Activated T-cell treated with anti-CD3 and anti-CD28 coated beads for 4 hours (primary cell): ENCODE data around the gene PPP2R5D.
"Not testable (repeated sequence)": the region's sequence is repeated elsewhere in the genome, so short reads cannot be mapped to it uniquely, and the experiment has no call there.

Source experiments
- DNase-seq: peaks from one replicate; pipeline ENCODE4 v3.0.0-alpha.2; 2020

Gene PPP2R5D

DNA sequence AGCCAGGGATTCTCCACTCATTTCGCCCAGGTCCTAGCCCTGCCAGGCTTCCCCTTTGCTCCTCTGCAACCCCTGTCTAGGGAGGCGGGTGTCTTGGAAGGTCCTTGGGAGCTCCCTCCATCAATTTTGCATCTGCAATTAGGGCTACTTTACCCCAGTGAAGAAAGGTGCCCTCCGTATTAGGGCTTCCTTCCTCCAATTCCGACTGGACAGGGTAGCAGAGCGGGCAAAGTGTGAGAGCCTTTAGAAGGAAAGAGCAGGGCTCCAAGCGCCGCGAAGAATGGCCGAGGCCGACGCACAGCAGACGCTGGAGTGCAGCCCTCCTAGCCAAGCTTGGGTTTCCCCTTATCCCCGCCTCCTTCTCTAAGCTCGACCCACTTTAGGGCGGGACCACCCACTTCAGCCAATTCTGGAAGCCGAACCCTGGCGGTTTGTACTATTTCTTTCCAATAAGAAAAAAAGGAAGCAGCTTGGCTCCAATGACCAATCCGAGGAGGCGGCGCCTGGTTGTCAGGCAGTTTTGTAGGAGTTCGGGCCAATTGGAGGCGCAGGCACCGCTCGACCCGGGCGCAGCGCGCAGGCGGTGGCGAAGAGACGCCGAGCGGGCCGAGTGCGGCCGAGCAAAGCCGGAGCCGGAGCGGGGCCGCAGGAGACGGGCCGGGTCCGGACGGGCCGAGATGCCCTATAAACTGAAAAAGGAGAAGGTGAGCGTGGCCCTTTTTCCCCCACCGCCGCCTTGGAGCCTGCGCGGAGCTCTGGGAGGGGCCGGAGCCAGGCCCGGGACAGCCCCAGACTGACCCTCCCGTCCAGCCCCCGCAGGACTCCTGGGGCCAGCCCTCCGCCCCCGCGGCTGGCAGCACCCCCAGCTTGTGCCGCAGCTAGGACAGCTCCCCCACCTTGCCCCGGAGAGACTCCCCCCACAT is at the start of gene PPP2R5D:
PPP2R5D (plus strand) TSS at position 570 of the 923 bp plus-strand sequence; CDS start at position 678, 108 bp downstream.
- peak; percentile 95 for DNase-seq

DNA sequence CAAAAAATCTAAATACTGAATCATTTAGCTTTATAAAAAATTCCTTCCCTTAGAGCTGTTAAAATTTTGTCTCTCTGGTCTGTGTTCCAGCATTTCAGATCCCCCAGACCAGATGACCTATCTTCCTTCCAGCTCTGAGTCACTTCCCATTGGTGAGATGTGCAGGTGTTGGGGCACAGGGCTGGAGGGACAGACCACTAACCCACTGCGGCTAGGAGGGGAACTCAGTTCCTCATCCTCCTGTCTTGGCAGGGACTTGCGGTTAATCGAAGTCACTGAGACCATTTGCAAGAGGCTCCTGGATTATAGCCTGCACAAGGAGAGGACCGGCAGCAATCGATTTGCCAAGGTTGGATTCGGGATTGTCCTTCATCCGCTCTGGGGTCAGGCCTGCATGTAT is 49.0 kb upstream of the PPP2R5D start:
- DNase-seq: no peak

DNA sequence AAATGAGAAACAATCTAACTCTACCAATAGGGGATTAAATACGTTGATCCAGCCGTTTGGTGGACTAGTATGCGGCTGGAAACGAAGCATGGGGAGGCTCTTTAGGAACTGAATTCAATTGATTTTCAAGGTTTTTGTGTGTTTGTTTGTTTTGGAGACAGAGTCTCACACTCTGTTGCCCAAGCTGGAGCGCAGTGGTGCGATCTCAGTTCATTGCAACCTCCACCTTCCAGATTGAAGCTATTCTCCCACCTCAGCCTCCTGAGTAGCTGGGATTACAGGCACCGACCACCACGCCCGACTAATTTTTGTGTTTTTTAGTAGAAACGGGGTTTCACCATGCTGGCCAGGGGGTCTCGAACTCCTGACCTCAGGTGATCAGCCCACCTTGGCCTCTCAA is 48.0 kb upstream of the PPP2R5D start:
- no peak for DNase-seq

DNA sequence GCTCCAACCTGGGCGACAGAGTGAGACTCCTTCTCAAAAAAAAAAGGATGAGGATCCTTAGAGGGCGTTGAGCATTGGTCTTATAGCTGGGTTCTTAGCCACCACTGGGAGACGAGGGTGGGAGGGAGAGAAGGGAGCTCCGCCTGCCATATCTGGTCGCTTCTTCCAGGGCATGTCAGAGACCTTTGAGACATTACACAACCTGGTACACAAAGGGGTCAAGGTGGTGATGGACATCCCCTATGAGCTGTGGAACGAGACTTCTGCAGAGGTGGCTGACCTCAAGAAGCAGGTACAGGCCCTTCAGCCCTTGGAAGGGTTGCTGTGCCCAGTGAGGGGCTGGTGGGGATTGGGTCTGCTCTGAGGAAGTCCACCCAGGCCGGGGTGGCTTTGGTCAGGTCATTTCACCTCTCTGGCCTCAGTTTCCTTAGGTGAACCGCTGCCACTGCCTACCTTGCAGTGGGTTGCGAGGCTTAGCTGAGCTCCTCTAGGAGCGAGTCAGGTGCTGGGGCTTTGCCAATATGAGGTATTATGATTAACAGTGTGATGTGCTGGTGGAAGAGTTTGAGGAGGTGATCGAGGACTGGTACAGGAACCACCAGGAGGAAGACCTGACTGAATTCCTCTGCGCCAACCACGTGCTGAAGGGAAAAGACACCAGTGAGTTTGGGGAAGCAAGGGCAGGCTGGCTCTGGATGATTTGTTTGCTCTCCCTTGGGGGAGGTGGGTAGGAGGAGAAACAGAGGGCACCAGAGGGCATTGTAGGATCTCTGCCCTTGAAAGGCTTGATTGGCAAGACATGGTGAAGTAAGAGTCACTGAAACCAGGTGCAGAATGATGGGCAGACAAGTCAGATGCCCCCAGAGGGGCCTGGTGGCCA is 46.6 kb upstream of the PPP2R5D start:
- no peak for DNase-seq

DNA sequence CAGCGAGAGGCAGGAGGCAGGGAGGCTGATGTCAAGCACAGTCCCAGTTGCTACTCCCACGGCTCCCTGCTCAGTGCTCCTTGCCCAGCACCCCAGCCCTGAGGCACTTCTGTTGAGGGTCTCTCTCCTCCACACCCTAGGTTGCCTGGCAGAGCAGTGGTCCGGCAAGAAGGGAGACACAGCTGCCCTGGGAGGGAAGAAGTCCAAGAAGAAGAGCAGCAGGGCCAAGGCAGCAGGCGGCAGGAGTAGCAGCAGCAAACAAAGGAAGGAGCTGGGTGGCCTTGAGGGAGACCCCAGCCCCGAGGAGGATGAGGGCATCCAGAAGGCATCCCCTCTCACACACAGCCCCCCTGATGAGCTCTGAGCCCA is 46.0 kb upstream of the PPP2R5D start:
- DNase-seq: no peak

DNA sequence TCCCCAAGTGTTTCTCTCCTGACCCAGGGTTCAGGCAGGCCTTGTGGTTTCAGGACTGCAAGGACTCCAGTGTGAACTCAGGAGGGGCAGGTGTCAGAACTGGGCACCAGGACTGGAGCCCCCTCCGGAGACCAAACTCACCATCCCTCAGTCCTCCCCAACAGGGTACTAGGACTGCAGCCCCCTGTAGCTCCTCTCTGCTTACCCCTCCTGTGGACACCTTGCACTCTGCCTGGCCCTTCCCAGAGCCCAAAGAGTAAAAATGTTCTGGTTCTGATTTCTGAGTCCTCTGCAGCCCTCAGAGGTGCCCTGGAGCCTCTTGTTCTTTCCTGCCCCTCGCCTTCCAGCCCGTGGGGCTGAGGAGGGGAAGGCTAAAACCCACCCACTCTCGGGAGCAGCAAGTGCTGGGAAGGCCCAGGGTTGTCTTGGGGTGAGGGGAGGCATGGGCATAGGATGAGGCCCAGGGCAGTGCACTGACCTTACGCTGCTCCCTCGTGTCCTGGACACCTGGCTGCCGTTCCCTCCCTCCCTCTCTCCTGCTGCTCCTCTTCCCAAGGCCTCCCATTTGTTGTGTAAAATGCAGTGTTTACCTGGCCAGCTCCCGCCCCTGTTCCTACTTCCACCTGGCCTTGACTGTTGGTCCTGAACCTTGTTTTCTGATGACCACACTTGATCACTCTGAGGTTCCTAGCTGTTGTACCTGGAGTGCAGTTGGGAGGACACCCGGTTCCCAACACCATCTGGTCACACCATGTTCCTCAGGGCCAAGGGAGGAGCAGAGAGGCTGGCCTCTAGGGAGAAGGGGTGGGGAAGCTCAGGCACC is 45.2 kb upstream of the PPP2R5D start:
- DNase-seq: no peak

DNA sequence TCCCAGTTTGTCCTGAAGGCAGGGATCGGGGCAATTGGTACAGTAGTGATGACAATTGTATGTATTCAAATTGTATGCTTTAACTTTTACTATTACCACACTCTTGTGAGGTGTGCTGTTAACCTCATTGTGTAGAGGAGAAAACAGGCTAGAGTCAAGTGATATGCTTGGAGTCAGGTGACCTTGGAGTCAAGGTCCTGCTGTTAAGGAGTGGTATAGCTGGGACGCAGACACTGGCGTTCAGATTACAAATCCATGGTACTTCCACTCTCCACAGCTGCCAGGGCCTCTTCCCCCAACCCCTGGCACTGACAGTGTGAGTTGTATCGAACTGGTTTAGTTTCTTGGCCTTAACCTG is 44.6 kb upstream of the PPP2R5D start:
- no peak for DNase-seq

DNA sequence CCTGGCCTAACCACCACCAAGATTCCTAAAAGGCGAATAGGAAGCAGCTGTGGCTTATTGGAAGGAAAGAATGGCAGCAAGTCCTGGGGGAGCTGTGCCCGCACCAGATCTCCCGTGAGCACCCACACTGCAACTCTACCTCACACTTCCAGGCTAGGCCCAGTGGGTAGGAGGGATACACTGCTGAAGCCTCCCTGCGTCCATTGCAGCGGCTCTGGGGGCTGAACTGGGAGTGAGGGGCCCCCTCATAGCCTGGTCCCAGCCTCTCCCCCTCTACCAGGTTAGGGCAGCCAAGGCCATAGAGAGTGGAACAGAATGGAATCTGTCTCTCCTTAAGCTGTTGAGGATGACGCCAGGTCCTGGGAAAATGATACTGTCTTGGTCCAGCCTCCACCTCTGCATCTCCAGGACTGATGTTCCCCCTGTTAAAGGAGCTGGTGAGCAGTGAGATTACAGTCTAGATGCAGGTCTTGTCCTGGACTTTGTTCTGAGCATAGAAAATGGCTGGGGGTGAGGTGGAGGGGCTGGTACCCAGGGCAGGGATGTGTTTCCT is 43.8 kb upstream of the PPP2R5D start:
- DNase-seq: no peak

DNA sequence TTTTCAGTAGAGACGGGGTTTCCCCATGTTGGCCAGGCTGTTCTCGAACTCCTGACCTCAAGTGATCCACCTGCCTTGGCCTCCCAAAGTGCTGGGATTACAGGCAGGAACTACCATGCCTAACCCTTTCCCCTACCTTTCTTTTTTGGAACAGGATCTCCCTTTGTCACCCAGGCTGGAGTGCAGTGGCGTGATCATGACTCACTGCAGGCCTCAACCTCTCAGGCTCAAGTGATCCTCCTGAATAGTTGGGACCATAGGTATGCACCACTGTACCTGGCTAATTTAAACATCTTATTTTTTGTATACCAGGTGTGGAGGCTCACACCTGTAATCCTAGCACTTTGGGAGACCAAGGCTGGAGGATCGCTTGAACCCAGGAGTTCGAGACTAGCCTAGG is 43.0 kb upstream of the PPP2R5D start:
- DNase-seq: not testable (repeated sequence)

DNA sequence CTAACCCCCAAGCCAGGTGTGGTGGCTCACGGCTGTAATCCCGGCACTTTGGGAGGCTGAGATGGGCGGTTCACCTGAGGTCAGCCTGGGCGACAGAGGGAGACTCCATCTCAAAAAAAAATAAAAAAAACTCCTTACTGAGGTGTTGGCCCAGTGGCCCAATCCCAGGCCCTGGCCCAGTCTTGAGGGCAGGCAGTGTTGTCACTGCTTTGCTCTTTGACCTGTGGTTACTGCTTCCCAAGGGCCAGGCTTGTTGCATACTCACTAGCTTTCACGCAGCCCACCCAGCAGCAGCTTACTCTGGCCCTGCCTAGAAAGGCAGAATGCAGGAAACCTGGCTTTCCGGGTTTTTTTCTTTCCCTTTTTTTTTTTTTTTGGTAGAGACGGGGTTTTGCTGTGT is 41.9 kb upstream of the PPP2R5D start:
- DNase-seq: no peak

DNA sequence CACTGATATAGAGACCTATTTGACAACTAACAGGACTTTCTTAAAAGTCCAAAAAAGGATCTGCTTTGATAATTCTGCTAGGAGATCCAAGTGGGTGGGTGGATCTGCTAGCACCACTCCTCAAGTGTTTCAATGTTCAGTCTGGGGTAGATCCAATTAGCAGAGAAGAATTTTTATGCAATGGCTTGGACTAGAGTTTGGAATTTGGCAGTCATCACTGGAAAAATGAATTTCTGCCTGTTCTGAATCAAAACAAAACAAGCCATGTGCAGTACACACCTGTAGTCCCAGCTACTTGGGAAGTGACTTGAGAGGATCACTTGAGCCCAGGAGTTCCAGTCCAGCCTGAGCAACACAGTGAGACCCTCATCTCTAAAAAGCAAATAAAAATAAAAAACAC is 36.4 kb upstream of the PPP2R5D start:
- no peak for DNase-seq

DNA sequence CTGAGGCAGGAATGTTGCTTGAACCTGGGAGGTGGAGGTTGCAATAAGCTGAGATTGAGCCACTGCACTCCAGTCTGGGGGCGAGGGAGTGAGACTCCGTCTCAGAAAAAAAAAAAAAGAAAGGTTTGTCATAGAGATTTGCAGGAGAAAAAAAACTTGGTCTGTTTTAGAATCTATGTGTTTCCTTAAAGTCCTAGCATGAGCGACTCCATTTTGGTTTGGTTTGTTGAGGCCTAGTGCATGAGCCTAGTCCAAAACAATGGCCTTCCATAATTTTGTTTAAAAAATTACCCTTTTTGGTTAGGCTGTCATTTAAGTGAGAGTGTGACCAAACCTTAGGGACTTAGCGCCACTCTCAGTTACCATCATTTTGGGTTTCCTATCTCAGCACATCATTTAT is 32.0 kb upstream of the PPP2R5D start:
- no peak for DNase-seq

DNA sequence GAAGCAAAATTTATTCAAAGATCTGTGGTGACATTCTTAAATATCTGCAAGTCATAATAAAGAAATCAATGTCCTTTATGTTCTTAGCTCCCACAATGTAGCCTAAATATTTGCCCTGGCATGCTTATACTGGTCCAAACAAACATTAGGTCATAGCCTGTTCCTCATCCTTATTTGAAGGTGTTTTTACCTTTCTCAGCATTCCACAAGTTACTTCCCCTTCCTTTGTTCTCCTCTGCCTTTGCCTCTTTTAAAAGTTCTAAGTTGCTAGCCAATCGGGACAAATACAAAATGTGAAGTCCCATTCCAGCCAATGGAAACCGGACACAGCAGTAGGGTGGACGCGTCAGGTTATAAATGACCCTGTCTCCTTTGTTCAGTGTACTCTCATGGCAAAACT is 30.0 kb upstream of the PPP2R5D start:
- not testable (repeated sequence) for DNase-seq

DNA sequence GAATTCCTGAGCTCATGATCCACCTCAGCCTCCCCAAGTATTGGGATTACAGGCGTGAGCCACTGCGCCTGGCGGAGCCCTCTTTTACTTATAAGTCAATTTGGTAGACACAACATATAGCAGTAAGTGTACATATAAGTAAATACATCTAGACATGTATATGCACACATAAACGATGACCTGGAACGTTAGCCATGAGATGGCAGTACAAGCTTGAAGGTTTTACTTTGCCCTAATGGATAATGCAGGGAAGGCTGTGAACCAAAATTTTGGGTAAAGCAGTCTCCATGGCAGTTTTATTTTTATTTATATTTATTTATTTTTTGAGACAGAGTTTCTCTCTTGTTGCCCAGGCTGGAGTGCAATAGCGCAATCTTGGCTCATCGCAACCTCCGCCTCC is 26.2 kb upstream of the PPP2R5D start:
- DNase-seq: no peak

DNA sequence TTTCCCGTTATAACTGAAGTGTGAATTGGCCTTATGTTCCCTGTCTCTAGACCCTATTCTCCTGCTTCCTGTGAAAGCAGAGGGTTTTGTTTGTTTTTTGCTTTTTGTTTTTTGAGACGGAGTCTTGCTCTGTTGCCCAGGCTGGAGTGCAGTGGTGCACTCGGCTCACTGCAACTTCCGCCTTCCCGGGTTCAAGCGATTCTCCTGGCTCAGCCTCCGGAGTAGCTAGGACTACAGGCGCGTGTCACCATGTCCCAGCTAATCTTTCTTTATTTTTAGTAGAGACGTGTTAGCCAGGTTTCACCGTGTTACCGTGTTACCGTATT is 24.5 kb upstream of the PPP2R5D start:
- no peak for DNase-seq

DNA sequence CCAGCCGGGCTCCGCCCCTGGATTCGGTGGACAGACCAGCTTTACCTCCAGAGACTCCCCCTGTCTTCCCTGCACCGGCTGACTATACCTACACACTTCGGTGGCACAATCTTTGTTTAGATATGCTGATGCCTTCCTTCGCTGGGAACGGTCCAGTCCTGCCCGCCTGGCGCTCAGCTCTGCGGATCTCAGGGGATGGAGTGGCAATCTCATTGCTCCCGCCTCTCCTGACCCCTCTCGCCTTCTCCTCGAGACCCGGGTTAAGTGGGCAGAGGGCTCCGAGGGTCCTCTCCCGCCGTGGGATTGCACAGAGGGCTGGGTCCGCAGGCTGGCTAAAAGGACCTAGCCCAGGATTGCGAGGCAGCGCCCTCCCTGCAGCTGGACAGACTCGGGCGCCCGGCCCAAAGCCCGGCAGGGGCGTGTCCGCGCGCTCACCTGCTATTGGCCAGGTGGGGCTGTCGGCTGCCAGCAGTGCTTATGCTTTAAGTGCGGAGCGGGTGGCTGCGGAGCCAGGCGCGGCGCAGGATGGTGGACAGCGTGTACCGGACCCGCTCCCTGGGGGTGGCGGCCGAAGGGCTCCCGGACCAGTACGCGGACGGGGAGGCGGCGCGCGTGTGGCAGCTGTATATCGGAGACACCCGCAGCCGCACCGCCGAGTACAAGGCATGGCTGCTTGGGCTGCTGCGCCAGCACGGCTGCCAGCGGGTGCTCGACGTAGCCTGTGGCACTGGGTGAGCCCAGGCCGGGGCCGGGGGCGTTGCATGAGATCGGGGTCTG is 23.9 kb upstream of the PPP2R5D start, which contains the start of gene GNMT:
GNMT (plus strand) TSS at position 512 of the 777 bp plus-strand sequence; CDS start at position 526, 14 bp downstream.
- no peak for DNase-seq

DNA sequence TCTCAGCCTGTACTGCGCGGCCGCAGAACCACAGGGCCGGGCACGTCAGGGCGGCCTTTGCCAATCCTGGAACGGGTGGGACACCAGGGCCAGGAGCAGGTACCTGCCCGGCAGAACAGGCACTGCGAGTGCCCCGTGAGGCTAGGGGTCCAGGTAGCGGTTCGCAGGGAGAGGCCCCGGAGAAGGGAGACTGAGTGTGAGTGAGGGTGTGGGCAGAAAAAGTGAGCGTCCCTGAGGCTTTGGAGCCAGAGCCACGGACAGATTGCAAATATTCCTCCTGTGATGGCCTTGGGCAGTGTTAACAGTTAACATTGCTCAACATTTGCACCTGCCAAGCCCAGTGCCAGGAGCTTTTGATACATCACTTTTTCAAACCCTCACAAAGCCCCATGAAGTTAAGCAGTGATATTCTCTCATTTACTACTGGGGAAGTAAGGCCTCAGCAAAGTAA is 23.3 kb upstream of the PPP2R5D start:
- no peak for DNase-seq

DNA sequence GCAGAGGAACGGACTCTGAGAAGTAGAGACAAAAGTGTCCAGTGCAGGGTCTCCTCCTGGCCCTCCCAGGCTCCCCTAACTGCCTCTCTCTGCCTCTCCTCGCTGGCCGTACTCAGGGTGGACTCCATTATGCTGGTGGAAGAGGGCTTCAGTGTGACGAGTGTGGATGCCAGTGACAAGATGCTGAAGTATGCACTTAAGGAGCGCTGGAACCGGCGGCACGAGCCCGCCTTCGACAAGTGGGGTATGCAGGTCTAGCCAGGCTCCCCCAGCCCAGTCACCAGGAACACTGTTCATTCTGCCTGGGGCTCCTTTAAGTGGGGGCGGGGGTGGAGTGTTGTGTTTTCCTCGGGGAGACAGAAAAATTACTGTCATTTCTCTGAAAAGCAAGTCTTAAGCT is 22.3 kb upstream of the PPP2R5D start:
- no peak for DNase-seq

DNA sequence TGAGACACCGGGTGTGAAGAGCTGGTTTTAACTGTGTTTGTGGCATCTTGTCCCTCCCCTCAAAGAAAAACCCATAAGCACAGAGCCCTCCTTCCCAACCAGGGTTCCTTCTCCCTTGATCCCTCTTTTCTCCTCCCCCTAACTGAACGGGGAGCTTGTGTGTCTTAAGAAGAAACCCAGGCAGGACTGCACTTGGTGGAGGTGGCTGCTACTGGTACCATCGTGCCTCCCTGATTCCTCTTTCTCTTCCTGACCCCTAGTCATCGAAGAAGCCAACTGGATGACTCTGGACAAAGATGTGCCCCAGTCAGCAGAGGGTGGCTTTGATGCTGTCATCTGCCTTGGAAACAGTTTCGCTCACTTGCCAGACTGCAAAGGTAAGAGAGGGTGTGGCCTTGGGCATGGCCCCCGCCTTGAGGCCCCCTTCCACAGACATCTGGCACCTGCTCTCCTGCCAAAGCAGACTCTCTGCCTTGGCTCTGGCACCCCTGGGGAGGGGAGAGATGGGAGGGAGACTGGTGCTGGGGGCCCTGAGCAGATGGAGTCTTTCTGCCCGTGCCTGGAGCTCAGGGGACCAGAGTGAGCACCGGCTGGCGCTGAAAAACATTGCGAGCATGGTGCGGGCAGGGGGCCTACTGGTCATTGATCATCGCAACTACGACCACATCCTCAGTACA is 21.7 kb upstream of the PPP2R5D start:
- no peak for DNase-seq

DNA sequence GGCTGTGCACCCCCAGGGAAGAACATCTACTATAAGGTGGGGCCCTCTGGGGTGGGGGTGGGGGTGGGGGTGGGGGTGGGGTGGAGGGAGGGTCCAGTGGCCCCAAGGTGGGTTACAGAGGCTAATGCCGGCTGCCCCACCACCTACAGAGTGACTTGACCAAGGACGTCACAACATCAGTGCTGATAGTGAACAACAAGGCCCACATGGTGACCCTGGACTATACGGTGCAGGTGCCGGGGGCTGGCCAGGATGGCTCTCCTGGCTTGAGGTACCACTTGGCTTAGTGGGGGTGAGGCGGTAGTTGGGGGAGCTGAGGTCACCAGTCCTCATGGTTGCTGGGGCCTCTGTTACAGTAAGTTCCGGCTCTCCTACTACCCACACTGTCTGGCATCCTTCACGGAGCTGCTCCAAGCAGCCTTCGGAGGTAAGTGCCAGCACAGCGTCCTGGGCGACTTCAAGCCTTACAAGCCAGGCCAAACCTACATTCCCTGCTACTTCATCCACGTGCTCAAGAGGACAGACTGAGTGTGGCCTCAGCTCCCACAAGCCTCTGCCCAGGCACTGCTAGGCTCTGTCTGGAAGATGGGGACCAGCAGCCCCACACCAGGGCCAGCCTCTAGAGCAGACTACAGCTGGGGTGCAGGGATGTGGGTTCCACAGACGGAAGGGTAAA is 21.1 kb upstream of the PPP2R5D start:
- no peak for DNase-seq
